Measurements from ENCODE around the gene KLF11.

KLF11 gene

GRCh38 chr2:10045561-10046355 lies 2.4 kb downstream of the KLF11 start:
- DNase-seq, result no peak

GRCh38 chr2:10046931-10047330 lies 3.6 kb downstream of the KLF11 start:
- DNase-seq, result no peak

GRCh38 chr2:10047616-10048500 lies 4.5 kb downstream of the KLF11 start:
- DNase-seq, result no peak

GRCh38 chr2:10048501-10049171 lies 5.3 kb downstream of the KLF11 start:
- DNase-seq, result peak; percentile 74

- no peak for DNase-seq
Measured at GRCh38 chr2:10052216-10052615, 8.9 kb downstream of the KLF11 start.

- no peak for DNase-seq
Measured at GRCh38 chr2:10053351-10053750, 10.0 kb downstream of the KLF11 start.

- no peak for DNase-seq
Measured at GRCh38 chr2:10054424-10054823, 11.1 kb downstream of the KLF11 start.

GRCh38 chr2:10054976-10055375 lies 11.6 kb downstream of the KLF11 start:
- DNase-seq, result no peak

GRCh38 chr2:10056439-10056838 lies 13.1 kb downstream of the KLF11 start:
- no peak for DNase-seq

- no peak for DNase-seq
Measured at GRCh38 chr2:10057231-10058107, 14.1 kb downstream of the KLF11 start.

- DNase-seq, result no peak
Measured at GRCh38 chr2:10058251-10059015, 15.1 kb downstream of the KLF11 start.

- DNase-seq, result no peak
Measured at GRCh38 chr2:10059016-10059351, 15.6 kb downstream of the KLF11 start.

- DNase-seq, result no peak
Measured at GRCh38 chr2:10059552-10060335, 16.4 kb downstream of the KLF11 start.

- DNase-seq, result no peak
Measured at GRCh38 chr2:10061221-10061925, 18.0 kb downstream of the KLF11 start.

- DNase-seq, result no peak
Measured at GRCh38 chr2:10062931-10063365, 19.6 kb downstream of the KLF11 start.

- no peak for DNase-seq
Measured at GRCh38 chr2:10063566-10063965, 20.2 kb downstream of the KLF11 start.

GRCh38 chr2:10064932-10065772 lies 21.8 kb downstream of the KLF11 start:
- DNase-seq, result no peak

- no peak for DNase-seq
Measured at GRCh38 chr2:10065773-10066055, 22.4 kb downstream of the KLF11 start.

- DNase-seq, result no peak
Measured at GRCh38 chr2:10067330-10067729, 24.0 kb downstream of the KLF11 start.
